Measurements from ENCODE around the gene ITPKB.
"Not testable (repeated sequence)": the region's sequence is repeated elsewhere in the genome, so short reads cannot be mapped to it uniquely, and the experiment has no call there.

Gene ITPKB

GRCh38 chr1:226754793-226755533 lies 15.9 kb upstream of the ITPKB start:
- no peak for DNase-seq (ENCODE audit: low spot score)

DNA sequence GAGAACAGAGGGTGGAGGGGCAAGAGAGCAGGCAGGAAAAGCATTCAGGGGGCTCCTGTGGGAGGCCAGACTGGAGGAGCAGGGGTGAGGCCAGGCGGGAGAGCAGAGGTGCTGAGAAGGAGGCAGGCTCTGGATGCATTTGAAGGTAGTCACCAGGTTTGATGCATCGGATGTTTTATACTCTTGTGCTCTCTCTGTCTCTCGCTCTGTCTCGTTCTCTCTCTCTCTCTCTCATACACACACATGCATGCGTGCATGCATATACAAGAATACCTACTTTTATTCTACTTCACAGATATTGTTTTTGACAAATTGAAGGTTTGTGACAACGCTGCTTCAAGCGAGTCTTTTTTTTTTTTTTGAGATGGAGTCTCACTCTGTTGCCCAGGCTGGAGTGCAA lies 15.0 kb upstream of the ITPKB start:
- DNase-seq (ENCODE audit: low spot score), result no peak

GRCh38 chr1:226751703-226752102 lies 12.6 kb upstream of the ITPKB start:
- DNase-seq (ENCODE audit: low spot score), result no peak

DNA sequence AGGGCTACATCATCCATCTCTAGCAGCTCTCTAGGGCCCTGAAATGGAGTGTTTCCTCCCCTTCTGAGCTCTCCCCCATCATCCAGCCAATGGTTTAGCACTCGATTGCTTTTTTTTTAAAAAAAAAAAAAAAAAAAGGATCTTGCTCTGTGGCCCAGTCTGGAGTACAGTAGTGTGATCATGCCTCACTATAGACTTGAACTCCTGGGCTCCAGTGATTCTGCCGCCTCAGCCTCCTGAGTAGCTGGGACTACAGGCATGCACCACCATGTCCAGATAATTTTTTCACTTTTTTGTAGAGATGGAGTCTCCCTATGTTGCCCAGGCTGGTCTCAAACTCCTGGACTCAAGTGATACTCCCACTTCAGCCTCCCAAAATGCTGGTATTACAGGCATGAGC lies 12.1 kb upstream of the ITPKB start:
- no peak for DNase-seq (ENCODE audit: low spot score)

- no peak for DNase-seq (ENCODE audit: low spot score)
Measured at GRCh38 chr1:226749467-226749866, 10.4 kb upstream of the ITPKB start.

DNA sequence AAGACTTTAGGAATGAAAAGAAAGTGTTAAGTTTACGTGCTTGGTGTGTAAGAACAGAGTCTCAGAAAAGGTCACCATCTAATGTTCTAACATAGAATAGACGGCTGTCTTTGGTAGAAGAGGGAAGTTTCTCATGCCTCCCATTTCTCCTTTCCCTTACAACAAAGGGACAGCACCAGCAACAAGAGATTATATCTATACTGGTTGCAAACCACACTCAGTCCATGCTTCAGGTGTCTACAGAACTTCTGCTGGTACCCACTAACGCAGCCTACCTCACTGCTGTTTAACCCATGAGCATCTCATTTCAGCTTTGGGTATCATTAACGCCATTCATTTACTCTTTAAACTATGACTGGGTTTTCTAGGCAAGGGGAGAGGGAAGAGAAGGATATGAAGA lies 9.2 kb upstream of the ITPKB start:
- no peak for DNase-seq (ENCODE audit: low spot score)

GRCh38 chr1:226747519-226748263 lies 8.6 kb upstream of the ITPKB start:
- not testable (repeated sequence) for DNase-seq (ENCODE audit: low spot score)

DNA sequence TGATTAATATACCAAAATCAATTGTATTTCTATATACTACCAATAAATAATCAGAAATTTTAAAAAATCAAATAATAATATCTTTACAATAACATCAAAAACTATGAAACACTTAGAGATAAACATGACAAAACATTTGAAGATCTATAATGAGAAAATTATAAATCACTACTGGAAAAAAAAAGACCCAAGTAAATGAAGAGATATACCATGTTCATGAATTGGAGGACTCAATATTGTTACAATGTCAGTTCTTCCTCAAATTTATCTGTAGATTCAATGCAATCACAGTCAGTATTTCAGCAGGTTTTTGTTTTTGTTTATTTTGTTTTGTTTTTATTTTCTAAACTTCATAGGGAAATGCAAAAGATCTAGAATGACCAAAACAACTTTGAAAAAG lies 4.2 kb upstream of the ITPKB start:
- no peak for DNase-seq (ENCODE audit: low spot score)

GRCh38 chr1:226741009-226741408 lies 1.9 kb upstream of the ITPKB start:
- no peak for DNase-seq (ENCODE audit: low spot score)

- no peak for DNase-seq (ENCODE audit: low spot score)
Measured at GRCh38 chr1:226739696-226740065, 599 bp upstream of the ITPKB start.

DNA sequence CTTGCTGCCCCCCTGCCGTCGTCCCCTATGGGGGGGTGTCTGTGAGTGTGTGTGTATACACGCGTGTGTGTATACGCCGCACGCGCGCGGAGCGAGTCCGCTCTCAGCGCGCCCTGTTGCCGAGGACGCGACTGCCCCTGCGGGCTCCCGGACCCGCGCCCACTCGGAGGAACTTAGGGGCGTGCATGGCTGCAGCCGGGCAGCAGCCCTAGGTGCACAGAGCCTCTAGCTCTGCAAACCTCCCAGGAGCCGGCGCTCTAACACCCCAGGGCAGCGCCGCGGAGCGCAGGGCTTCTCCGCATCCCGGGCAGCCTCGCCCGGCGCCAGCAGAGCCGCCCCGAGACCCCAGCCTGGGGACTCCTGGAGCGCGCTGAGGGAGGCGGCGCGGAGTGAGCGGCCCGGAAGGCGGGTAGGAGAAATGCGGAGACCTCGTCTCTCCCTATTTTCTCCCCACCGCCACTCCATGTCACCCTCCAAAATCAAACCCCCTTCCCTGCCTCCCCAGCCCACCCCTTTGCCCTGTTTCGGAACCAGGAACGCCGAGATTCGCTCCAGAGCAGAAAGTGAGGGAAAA lies 574 bp downstream of the ITPKB start:
- no peak for DNase-seq (ENCODE audit: low spot score)

- peak; percentile 42 for DNase-seq (ENCODE audit: low spot score)
Measured at GRCh38 chr1:226737819-226738420, 1.2 kb downstream of the ITPKB start.

DNA sequence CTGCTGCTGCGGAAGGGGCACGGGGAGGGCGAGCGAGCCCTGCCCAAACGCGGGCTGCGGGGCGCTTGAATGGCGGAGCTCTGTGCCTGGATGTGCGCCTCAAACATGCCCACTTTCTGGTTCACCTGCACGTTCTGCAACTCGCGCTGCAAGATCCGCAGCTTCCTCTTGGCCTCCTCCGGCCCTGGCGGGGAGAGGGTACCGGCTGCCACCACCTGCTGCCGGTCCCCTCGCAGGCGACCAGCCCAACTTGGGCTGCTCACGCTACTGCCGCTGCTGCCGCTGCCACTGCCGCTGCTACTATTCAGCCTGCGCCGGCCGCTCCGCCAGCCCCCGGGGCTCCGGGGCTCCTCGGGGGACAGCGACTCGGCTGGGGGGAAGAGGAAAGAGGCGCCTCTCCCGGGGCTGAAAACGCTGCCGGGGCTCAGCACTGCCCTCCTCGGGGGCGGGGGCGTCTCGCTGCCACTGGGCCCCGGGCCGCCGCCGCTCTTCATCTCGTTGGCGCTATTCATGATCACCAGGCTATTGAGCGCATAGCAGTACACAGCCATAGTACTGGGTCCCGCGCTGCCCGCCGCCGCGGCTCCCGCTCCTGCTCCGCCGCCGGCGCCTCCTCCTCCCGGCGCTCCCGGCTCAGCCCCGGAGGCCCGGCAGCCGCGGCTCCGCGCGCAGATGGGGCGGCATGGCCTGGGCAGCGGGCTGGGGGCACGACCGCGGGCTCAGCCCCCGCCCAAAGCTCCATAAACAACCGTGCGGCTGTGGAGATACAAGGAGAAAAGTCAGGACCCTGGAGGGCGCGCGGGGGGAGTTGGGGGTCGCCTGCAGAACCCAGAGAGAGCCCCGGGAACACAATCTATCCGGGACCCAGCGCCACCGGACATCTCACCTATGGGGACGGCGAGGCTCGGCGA lies 1.9 kb downstream of the ITPKB start:
- peak; percentile 63 for DNase-seq (ENCODE audit: low spot score)

GRCh38 chr1:226736001-226736907 lies 2.8 kb downstream of the ITPKB start:
- DNase-seq (ENCODE audit: low spot score), result no peak

GRCh38 chr1:226735576-226735975 lies 3.5 kb downstream of the ITPKB start:
- no peak for DNase-seq (ENCODE audit: low spot score)

DNA sequence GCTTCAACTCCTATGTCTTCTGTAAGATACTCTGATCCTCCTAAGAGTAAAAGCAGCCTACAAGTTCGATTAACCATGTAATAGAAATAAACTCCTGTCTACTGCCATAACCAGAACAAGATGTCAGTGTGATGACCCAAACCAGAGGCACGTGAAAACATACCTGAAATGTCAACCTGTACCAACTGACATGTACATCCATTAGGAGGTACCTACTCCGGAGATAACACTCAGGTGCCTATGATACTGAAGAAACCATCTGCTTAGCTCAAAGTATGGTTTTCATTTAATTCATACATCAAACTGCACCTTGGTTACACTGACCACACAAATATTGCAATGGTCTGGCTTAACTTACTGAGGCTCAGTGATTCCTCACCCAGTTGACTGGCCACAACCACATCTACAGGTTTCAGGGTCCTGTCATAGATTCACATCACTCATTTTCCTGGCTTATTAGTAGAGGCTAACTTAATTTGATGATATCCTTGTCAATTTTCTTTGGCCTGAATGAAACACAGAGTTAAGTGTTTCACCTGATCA lies 4.4 kb downstream of the ITPKB start:
- DNase-seq (ENCODE audit: low spot score), result no peak

DNA sequence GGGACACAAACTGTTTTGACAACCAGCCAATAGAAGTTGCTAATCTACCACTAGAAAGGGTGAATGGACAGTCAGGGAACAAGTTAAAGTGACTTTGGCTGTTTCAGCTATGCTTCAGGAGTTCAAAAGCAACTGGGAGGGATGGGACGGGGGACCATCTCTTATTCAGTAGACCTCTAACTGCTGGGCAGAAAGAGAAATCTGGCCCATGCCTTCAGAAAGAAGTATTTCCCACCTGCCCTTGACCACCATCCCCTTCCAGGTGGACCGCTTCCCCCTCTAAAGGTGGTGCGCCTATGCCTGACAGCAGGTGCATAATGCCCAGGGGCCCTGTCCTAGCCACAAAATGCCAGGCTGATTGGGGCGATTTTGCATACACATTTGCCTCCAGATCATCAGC lies 5.2 kb downstream of the ITPKB start:
- no peak for DNase-seq (ENCODE audit: low spot score)

DNA sequence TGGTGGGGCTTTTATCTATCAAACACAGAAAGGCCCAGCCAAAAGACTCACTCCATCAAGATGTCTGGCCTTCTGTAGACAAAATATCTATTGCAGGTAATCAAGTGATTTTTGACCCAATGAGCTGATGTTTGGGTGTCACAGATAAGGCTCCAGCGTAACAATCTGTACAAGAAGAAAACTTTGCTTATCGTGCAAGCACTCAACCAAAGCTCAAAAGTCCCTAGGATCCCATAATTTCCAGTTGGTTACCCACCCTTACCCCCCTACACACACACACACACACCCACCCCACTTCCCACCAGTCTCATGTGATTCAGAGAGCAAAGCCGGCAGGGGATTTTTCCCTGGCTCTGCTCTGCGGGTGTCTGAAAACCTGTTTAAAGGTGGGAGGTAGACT lies 5.8 kb downstream of the ITPKB start:
- no peak for DNase-seq (ENCODE audit: low spot score)

DNA sequence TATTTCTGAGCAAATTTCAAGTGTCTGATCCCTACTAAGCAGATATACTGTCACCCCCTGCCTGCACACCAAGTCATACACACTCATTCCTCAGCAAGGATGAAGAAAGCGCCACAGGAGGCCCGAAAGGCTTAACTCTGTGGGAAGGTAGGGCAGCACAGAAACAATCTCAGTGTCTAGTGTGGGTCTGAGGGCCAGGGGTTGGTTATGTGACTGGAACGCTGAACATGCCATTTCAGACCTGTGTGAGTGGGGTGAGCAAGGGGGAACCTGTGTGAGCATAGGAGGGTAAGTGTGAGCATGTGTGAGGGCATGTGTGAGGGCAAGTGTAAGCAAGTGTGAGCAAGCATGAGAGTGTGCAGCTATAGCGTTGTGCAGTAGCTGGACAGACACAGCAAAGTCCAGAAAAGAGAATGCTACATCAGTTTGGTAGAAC lies 6.2 kb downstream of the ITPKB start:
- DNase-seq (ENCODE audit: low spot score), result no peak

DNA sequence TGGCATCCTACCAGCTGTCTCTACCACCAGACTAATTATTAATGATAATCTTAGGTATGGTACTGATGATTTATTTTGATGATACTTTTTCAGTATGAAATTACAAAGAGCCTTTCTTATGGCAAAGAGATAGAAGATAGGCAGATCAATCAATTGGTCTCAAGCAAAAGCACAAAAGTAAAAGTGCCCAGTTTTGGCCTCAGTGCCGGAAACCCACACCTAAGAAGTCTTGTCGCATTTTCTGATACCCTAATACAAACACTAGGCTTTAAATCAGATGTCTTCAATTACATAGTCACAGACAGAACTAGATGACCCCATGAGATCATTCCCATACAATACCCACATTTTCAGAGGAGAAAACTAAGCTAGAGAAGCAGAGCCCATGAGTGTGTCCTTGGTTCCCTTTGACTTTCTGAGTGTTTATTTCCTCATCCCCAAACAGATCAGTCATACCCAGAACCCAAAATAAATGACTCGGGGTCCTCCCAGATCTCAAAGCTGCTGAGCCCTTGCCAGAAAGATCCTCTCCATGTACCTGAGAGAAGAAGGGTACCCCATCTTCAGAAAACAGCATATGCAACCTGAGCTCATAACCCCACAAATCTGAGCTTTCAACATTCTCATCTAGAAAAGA lies 7.7 kb downstream of the ITPKB start:
- DNase-seq (ENCODE audit: low spot score), result no peak
